Omental fat pad (tissue), 4 donors: ENCODE results near the gene SLC37A1. TPM values are rescaled to one million over a fixed set of nuclear protein-coding genes. Genes with fewer than 3 reads are reported as not detected.

ENCODE experiments used
- ATAC-seq: fragments of 150-250 bp; one replicate; pipeline ENCODE4 v1.9.1; 2016; ENCODE audit warnings: mild to moderate bottlenecking, moderate library complexity; ENCODE audit not compliant: low FRiP score
- DNase-seq: peaks from one replicate; pipeline ENCODE4 v3.0.0-alpha.2; 2019; ENCODE audit warnings: low spot score
- CTCF ChIP-seq, 3 donors: fragments of 450-650 bp; IDR thresholded peaks; one replicate each; pipeline ENCODE4 v1.5.1; 2016 to 2017; ENCODE audit warnings: antibody characterized with exemption in 3 of 3, mild to moderate bottlenecking in 3 of 3, moderate library complexity in 2 of 3
- total RNA-seq, 4 donors: library from RNA; depleted of rRNA; stranded (reverse); fragments of >200 nt; gene quantifications; one replicate each; pipeline ENCODE4 v1.1.0, GENCODE V29; 2016

Gene SLC37A1
- total RNA-seq, 4 donors from 2014 or later = 4.6 to 11.0 (median 6.0) TPM

GRCh38 chr21:42490720-42491119 is 22.9 kb upstream of the SLC37A1 start:
- TF ChIP-seq CTCF (IDR thresholded peaks at IDR 0.05) = no peak
- ATAC-seq = no peak
- DNase-seq = no peak

GRCh38 chr21:42491328-42491727 is 22.3 kb upstream of the SLC37A1 start:
- DNase-seq (no peak), ATAC-seq (no peak)
- TF ChIP-seq CTCF (IDR thresholded peaks at IDR 0.05) = no peak

- no peak for ATAC-seq
- TF ChIP-seq CTCF (IDR thresholded peaks at IDR 0.05) = no peak
- DNase-seq = no peak
Observed at GRCh38 chr21:42492201-42492600, 21.5 kb upstream of the SLC37A1 start.

- no peak for TF ChIP-seq CTCF (IDR thresholded peaks at IDR 0.05)
- no peak for DNase-seq
- no peak for ATAC-seq
Observed at GRCh38 chr21:42493109-42494060, 20.3 kb upstream of the SLC37A1 start.

GRCh38 chr21:42495027-42495426 is 18.6 kb upstream of the SLC37A1 start:
- ATAC-seq (no peak), DNase-seq (no peak)
- TF ChIP-seq CTCF (IDR thresholded peaks at IDR 0.05) = no peak

- DNase-seq (no peak), ATAC-seq (peak; percentile 13)
- no peak for TF ChIP-seq CTCF (IDR thresholded peaks at IDR 0.05)
Observed at GRCh38 chr21:42495765-42496119, 17.9 kb upstream of the SLC37A1 start.
